Activated CD4-positive, alpha-beta memory T cell treated with anti-CD3 and anti-CD28 coated beads, Interleukin-2, amount 10 ng/mL, durations not matched to agents 7 days and 5 days (primary cell): ENCODE measurements around the gene CNTROB. TPM values are rescaled to one million over a fixed set of nuclear protein-coding genes. Genes with fewer than 3 reads are reported as not detected.

ENCODE experiments used
- CTCF ChIA-PET: fragments of 350-600 bp; sonication (Branson Sonifier 250); formaldehyde crosslinking; loops from one replicate; lab custom pipeline; 2021; ENCODE audit warnings: antibody characterized with exemption, inconsistent platforms; lab: Charles Lee
- POLR2A ChIA-PET: fragments of 350-600 bp; sonication (Branson Sonifier 250); formaldehyde crosslinking; loops from one replicate; lab custom pipeline; 2021; ENCODE audit warnings: antibody characterized with exemption; lab: Charles Lee
- DNase-seq: peaks from one replicate; pipeline ENCODE4 v3.0.0-alpha.2; 2020
- H3K27ac Mint-ChIP-seq: one replicate; pipeline ENCODE4 v1.8.0; 2021; ENCODE audit warnings: mild to moderate bottlenecking, mixed read lengths
- H3K27me3 Mint-ChIP-seq: one replicate; pipeline ENCODE4 v1.8.0; 2021; ENCODE audit warnings: mixed read lengths
- H3K36me3 Mint-ChIP-seq: one replicate; pipeline ENCODE4 v1.8.0; 2021; ENCODE audit warnings: low read depth, mixed read lengths
- H3K4me1 Mint-ChIP-seq: one replicate; pipeline ENCODE4 v1.8.0; 2021; ENCODE audit warnings: mixed read lengths
- H3K4me3 Mint-ChIP-seq: one replicate; pipeline ENCODE4 v1.8.0; 2021; ENCODE audit warnings: mild to moderate bottlenecking, mixed read lengths
- H3K9me3 Mint-ChIP-seq: one replicate; pipeline ENCODE4 v1.8.0; 2021; ENCODE audit warnings: mixed read lengths
- total RNA-seq, 2 experiments: library from RNA; stranded (reverse); gene quantifications; one replicate each; pipeline ENCODE4 v1.2.3, GENCODE V29; 2021

Gene CNTROB
- total RNA-seq, 2 experiments from 2014 or later = 58.8 to 64.6 TPM

DNA sequence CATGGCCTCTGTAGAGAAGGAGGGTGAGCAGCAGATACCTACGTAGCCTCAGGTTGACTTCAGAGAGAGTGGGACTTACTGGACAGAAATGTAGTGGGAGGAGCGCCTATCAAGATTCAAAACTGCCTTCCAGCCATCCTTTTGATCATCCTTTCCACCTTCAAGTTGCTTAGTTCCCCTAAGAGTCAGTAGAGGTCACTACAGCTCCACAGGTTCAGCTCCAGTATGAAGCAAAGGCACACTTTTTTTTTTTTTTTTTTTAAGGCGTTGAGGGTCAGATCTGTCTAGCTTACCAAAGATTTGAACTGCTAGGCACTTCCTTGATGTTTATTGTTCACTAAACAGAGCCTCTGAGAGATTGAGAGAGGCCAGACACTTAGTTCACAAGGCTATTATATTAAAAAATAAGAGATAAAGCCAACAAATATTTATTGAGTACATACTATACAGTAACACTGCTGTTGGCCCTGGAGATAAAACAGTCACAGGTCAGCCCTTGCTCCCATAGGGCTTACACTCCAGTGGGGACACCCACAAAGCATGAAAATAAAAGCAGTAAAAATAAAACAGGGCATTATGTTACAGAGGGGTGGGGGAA lies 19.0 kb upstream of the CNTROB start:
- Mint-ChIP-seq H3K27me3 (no peaks in the 10 kb centered on the region), H3K4me3 (no peak overlapping the region), H3K4me1 (peaks cover 35% of the 10 kb centered on the region), H3K9me3 (no peaks in the 10 kb centered on the region), H3K27ac (peak overlapping the region; percentile 57), H3K36me3 (peaks cover 40% of the 10 kb centered on the region)
- DNase-seq = peak; percentile 49
- ChIA-PET POLR2A (interaction anchor here (0.9 to 2.4 kb wide), 4 partner anchors 19 to 80 kb away, joined by 3 to 13 read pairs (median 8); partner anchors contain the start of genes CNTROB and TRAPPC1), CTCF (interaction anchor here (0.6 to 4.7 kb wide), 25 partner anchors 9 to 225 kb away, joined by 3 to 104 read pairs (median 5); partner anchors contain the start of genes CNTROB, GUCY2D, KCNAB3 and TRAPPC1)

- H3K4me1 Mint-ChIP-seq = peaks cover 35% of the 10 kb centered on the region
- no peak for DNase-seq
- ChIA-PET POLR2A (interaction anchor here (0.7 to 10.4 kb wide), 15 partner anchors 9 to 274 kb away, joined by 3 to 144 read pairs (median 5); partner anchors contain the start of genes CHD3, CNTROB, KCNAB3 and TP53), CTCF (interaction anchor here (0.9 to 7.9 kb wide), 11 partner anchors 14 to 145 kb away, joined by 3 to 90 read pairs (median 5); partner anchors contain the start of gene KCNAB3)
- no peaks in the 10 kb centered on the region for H3K27me3 Mint-ChIP-seq
- H3K9me3 Mint-ChIP-seq = no peaks in the 10 kb centered on the region
- peak overlapping the region; percentile 90 for H3K4me3 Mint-ChIP-seq
- peak overlapping the region; percentile 88 for H3K27ac Mint-ChIP-seq
- H3K36me3 Mint-ChIP-seq = peaks cover 23% of the 10 kb centered on the region
Observed at GRCh38 chr17:7915179-7915610, 16.8 kb upstream of the CNTROB start.

DNA sequence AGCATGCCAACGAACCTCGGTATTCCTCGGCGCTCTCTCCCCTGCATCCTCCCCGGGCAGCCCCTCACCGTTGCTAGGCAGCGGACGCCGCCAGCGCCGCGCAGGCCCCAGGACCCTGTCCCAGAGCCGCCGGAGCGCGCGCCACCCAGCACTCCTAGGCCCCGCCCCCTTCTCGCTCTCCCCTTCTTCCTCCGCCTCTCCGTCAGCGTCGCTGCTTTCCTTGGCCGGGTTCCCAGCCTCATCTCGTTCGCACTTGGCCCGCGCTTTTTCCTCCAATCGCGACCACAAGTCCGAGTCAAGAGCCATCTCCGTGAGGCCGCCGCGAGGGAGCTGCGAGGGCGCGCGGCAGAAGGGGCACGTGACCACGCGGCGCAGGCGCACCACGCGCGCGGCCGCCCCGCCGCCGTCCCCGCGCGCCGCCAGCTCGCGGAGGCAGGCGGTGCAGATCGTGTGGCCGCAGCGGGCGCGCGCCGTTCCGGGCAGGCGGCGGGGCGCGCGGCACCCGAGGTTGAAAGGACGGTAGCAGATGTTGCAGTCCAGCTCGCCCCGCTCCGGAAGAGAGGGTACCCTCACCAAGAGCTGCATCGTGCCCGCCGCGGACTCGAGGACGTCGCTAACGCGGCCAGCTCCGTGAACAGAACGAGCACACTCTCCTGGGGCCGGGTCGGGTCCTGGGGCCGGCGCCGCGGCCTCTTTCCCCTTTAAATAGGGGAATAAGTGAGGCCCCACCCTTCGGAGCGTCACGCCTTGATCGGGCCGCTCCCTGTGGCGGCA lies 16.2 kb upstream of the CNTROB start, which contains the start of gene RNF227:
RNF227 (minus strand) TSS at position 679 of the 774 bp plus-strand sequence; CDS start at position 585, 94 bp downstream.
- Mint-ChIP-seq H3K4me3 (peak within 1 kb of the TSS; percentile 90), H3K36me3 (peaks cover 17% of the 10 kb centered on the region), H3K4me1 (peaks cover 35% of the 10 kb centered on the region), H3K9me3 (no peaks in the 10 kb centered on the region), H3K27ac (peak within 1 kb of the TSS; percentile 88), H3K27me3 (no peaks in the 10 kb centered on the region)
- ChIA-PET CTCF (interaction anchor here (0.7 to 7.9 kb wide), 15 partner anchors 14 to 144 kb away, joined by 3 to 90 read pairs (median 5); partner anchors contain the start of genes KCNAB3 and NAA38), POLR2A (interaction anchor here (0.5 to 10.4 kb wide), 21 partner anchors 9 to 344 kb away, joined by 3 to 144 read pairs (median 4); partner anchors contain the start of genes CHD3, CNTROB, KCNAB3 and NAA38)
- peak; percentile 84 for DNase-seq

- POLR2A ChIA-PET = interaction anchor here (0.7 to 10.4 kb wide), 15 partner anchors 8 to 345 kb away, joined by 3 to 144 read pairs (median 5); partner anchors contain the start of genes CHD3, CNTROB, KCNAB3 and NAA38
- peak overlapping the region; percentile 21 for H3K27ac Mint-ChIP-seq
Observed at GRCh38 chr17:7916385-7916682, 15.7 kb upstream of the CNTROB start.

GRCh38 chr17:7916808-7917207 lies 15.2 kb upstream of the CNTROB start:
- ChIA-PET POLR2A (interaction anchor here (0.8 to 10.4 kb wide), 7 partner anchors 10 to 230 kb away, joined by 3 to 144 read pairs (median 8); partner anchors contain the start of genes CNTROB, KCNAB3, NAA38 and TP53), CTCF (interaction anchor here (1.1 to 7.9 kb wide), 7 partner anchors 11 to 82 kb away, joined by 3 to 90 read pairs (median 5); partner anchors contain the start of genes CNTROB, NAA38 and TRAPPC1)
- no peaks in the 10 kb centered on the region for H3K27me3 Mint-ChIP-seq

More at GRCh38 chr17:7916385-7916682, 15.7 kb upstream of the CNTROB start:
- CTCF ChIA-PET = interaction anchor here (0.7 to 7.9 kb wide), 18 partner anchors 11 to 144 kb away, joined by 3 to 90 read pairs (median 4); partner anchors contain the start of genes CNTROB, KCNAB3, NAA38 and TRAPPC1
- Mint-ChIP-seq H3K4me1 (peaks cover 35% of the 10 kb centered on the region), H3K4me3 (peak overlapping the region; percentile 60), H3K27me3 (no peaks in the 10 kb centered on the region), H3K9me3 (no peaks in the 10 kb centered on the region), H3K36me3 (peaks cover 12% of the 10 kb centered on the region)
- DNase-seq = no peak

GRCh38 chr17:7922269-7922844 lies 9.6 kb upstream of the CNTROB start:
- H3K27me3 Mint-ChIP-seq = no peaks in the 10 kb centered on the region
- no peaks in the 10 kb centered on the region for H3K9me3 Mint-ChIP-seq
- peak overlapping the region; percentile 55 for H3K27ac Mint-ChIP-seq
- no peak for DNase-seq
- H3K4me1 Mint-ChIP-seq = peaks cover 17% of the 10 kb centered on the region
- ChIA-PET POLR2A (interaction anchor here (0.7 to 10.4 kb wide), 2 partner anchors 9 to 65 kb away, joined by 3 to 144 read pairs; partner anchors contain the start of genes CNTROB, KCNAB3 and TRAPPC1), CTCF (interaction anchor here (0.7 to 7.9 kb wide), 2 partner anchors 67 kb away, joined by 4 to 90 read pairs; no protein-coding TSS in a partner anchor)
- H3K4me3 Mint-ChIP-seq = peak overlapping the region; percentile 65
- no peaks in the 10 kb centered on the region for H3K36me3 Mint-ChIP-seq

More at GRCh38 chr17:7916808-7917207, 15.2 kb upstream of the CNTROB start:
- peak overlapping the region; percentile 21 for H3K27ac Mint-ChIP-seq
- no peaks in the 10 kb centered on the region for H3K9me3 Mint-ChIP-seq
- no peak for DNase-seq
- peaks cover 37% of the 10 kb centered on the region for H3K4me1 Mint-ChIP-seq
- H3K36me3 Mint-ChIP-seq = peaks cover 8% of the 10 kb centered on the region
- peak overlapping the region; percentile 60 for H3K4me3 Mint-ChIP-seq

DNA sequence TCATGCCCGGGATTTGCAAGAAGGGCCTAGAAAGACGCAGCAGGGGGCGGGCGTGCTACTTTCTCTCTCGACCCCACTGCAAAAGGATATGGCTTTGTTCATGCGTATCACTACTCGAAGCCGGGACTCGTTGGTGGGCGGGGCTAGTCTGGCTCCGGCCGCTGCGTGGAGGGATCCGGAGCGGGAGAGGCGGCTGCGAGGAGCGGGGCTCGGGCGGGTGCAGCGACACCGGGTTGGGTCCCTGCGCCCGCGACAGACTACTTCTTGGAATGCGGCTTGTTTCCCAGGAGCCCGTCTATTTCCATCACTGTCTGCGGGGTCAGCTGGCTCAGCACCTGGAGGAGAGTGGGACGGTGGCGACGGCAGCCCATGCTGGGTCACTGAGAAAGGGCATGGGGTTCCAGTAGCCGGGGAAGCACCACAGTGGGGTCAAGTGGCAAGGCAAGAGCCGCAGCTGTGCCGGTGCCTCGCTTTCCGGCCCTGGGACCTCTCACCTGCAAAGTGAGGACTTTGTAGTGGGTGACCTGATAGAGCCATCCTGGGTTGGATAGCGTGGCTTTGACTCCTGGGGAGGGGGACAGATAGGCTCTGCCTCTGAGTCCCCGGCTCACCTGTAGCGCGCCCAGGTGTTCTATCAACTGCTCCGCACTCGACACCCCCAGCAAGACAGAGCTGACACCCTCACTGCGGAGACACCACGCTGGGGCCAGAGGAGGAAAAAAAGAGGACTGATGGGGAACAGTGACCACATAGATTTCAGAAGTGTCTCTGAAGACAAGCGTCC lies 9.0 kb upstream of the CNTROB start:
- peak overlapping the region; percentile 55 for H3K27ac Mint-ChIP-seq
- peak; percentile 84 for DNase-seq
- ChIA-PET POLR2A (interaction anchor here (0.7 to 10.4 kb wide), 3 partner anchors 9 to 66 kb away, joined by 3 to 144 read pairs (median 3); partner anchors contain the start of genes CNTROB, KCNAB3 and TRAPPC1), CTCF (interaction anchor here (0.6 to 0.7 kb wide), 2 partner anchors 67 kb away, joined by 3 to 4 read pairs; no protein-coding TSS in a partner anchor)
- peaks cover 2% of the 10 kb centered on the region for H3K36me3 Mint-ChIP-seq
- H3K4me3 Mint-ChIP-seq = peak overlapping the region; percentile 65
- no peaks in the 10 kb centered on the region for H3K9me3 Mint-ChIP-seq
- no peaks in the 10 kb centered on the region for H3K27me3 Mint-ChIP-seq
- H3K4me1 Mint-ChIP-seq = peaks cover 19% of the 10 kb centered on the region

- CTCF ChIA-PET = interaction anchor here (1.8 kb wide), 1 partner anchor 14 kb away, joined by 4 read pairs; no protein-coding TSS in a partner anchor
- Mint-ChIP-seq H3K4me3 (no peak overlapping the region), H3K9me3 (no peaks in the 10 kb centered on the region), H3K36me3 (peaks cover 20% of the 10 kb centered on the region), H3K27me3 (no peaks in the 10 kb centered on the region), H3K27ac (no peak overlapping the region), H3K4me1 (peaks cover 31% of the 10 kb centered on the region)
- POLR2A ChIA-PET = interaction anchor here (1.4 to 1.8 kb wide), 2 partner anchors 12 to 23 kb away, joined by 4 to 8 read pairs; partner anchors contain the start of gene RNF227
- no peak for DNase-seq
Observed at GRCh38 chr17:7927596-7927995, 4.4 kb upstream of the CNTROB start.

DNA sequence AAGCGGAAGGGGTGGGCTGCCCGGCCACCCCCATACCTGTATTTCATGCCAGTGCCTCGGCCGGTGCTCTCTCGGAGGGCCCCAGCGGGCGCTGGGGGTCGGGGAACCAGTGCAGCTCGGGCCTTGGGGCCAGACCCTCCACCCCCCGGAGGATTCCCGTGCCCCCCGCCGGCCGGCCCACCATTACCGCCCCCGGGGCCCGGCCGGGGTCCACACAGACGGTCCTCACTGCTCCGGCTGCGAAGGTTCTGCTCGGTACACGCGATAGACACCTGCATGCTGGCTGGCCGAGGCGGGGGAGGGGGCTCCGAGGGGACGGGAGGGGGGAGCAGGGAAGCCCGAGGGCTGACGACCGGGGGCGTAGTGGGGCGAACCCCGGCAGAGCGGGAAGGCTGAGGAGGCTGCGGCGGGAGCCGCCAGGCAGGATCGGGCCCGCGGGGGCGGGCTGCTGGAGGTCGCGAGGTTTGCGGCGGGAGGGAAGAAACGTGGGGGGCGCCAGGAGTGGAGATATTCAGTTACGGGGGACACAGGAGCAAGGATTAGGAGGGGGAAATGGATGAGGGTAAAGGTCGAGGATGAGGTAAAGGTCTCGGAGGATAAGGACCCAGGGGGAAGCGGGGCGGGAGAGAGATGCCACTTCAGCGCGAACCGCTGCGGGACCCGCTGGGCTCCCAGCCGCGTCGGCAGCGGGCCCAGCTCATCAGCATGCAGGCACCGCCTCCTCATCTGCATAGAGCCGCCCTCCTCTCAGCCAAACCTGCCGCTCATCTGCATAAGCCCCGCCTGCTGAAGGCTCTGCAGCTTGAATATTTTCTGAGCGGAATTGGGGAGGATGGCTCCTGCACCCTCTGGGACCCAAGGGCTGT lies 2.6 kb upstream of the CNTROB start, which contains the start of gene KCNAB3:
KCNAB3 (minus strand) TSS at position 699 of the 866 bp plus-strand sequence; CDS start at position 278, 421 bp downstream.
- POLR2A ChIA-PET = interaction anchor here (3.0 to 6.9 kb wide), 2 partner anchors 10 to 11 kb away, joined by 11 to 144 read pairs; partner anchors contain the start of gene RNF227
- Mint-ChIP-seq H3K36me3 (peaks cover 24% of the 10 kb centered on the region), H3K4me1 (peaks cover 38% of the 10 kb centered on the region), H3K4me3 (peak within 1 kb of the TSS; percentile 93), H3K27me3 (no peaks in the 10 kb centered on the region), H3K9me3 (no peaks in the 10 kb centered on the region), H3K27ac (peak within 1 kb of the TSS; percentile 87)
- DNase-seq = peak; percentile 68
- CTCF ChIA-PET = interaction anchor here (0.8 to 1.4 kb wide), 5 partner anchors 14 to 94 kb away, joined by 3 to 9 read pairs (median 4); partner anchors contain the start of genes NAA38 and RNF227
